K562 (cell line): Measurements from ENCODE around the gene SCFD2. TPM values are rescaled to one million over a fixed set of nuclear protein-coding genes. Genes with fewer than 3 reads are reported as not detected.

Experiments used
- ATAC-seq: fragments of 200-7000 bp; cut with Tn5 transposase; 3 replicates; pipeline ENCODE4 v1.9.1; 2020; ENCODE audit warnings: moderate library complexity
- BruUV-seq: library from RNA; stranded (reverse); fragments of 400-500 nt; replicated peaks from 2 replicates; lab custom pipeline; 2021; lab: Mats Ljungman, UMichigan
- CTCF ChIA-PET: fragments of 300-600 bp; formaldehyde crosslinking; extraction: SDS; loops from one replicate; lab custom pipeline; 2021; ENCODE audit warnings: low intra/inter-chr PET ratio; lab: Yijun Ruan, JAX
- POLR2A ChIA-PET: fragments of 300-600, 350-650 bp; sonication (Branson Sonifier 250); formaldehyde crosslinking; extraction: SDS; loops from one replicate; lab custom pipeline; 2021; ENCODE audit warnings: antibody characterized with exemption, inconsistent platforms; lab: Yijun Ruan, JAX
- DNase-seq, 4 experiments: peaks; one replicate each; pipeline versions ENCODE4 v3.0.0 to v3.0.0-alpha.2; 2011 to 2018; ENCODE audit warnings: low spot score in 3 of 4, mixed read lengths in 3 of 4; ENCODE audit errors: extremely low read depth in 1 of 4
- FAIRE-seq: peaks from 2 replicates; lab custom pipeline; 2011; peaks lifted over from hg19 to GRCh38; lab: Jason Lieb, UNC
- H2AFZ ChIP-seq: 2 replicates; pipeline ENCODE4 v1.6.0; 2011; ENCODE audit warnings: low read depth, low read length, control low read depth, inconsistent platforms
- H3K27ac ChIP-seq: fragments of 200-600 bp; 3 replicates; pipeline ENCODE4 v1.8.0; 2011; ENCODE audit warnings: low read depth, mild to moderate bottlenecking, control low read depth, inconsistent platforms, low read length, moderate library complexity, mixed read lengths; ENCODE audit errors: extremely low read depth
- H3K27me3 ChIP-seq, 2 experiments: fragments of 300-600 bp in 1 of 2; 2 replicates in 1 of 2; 3 replicates in 1 of 2; pipeline versions ENCODE4 v1.6.0 to v1.8.0; 2011; ENCODE audit warnings: inconsistent platforms in 2 of 2, low read length in 2 of 2, mild to moderate bottlenecking in 1 of 2, mixed read lengths in 1 of 2, moderate library complexity in 1 of 2; ENCODE audit not compliant: control insufficient read depth in 2 of 2, insufficient read depth in 2 of 2
- H3K36me3 ChIP-seq: fragments of 300-600 bp; 3 replicates; pipeline ENCODE4 v1.8.0; 2011; ENCODE audit warnings: mild to moderate bottlenecking, low read length, inconsistent platforms; ENCODE audit not compliant: control insufficient read depth, insufficient read depth
- H3K4me1 ChIP-seq, 2 experiments: fragments of 200-600 bp in 1 of 2; replicated peaks in 1 of 2; 2 replicates in 1 of 2; 3 replicates in 1 of 2; pipeline versions ENCODE4 v1.5.1 to v1.8.0; 2011; ENCODE audit warnings: inconsistent platforms in 2 of 2, low read length in 2 of 2, mild to moderate bottlenecking in 1 of 2, mixed read lengths in 1 of 2, moderate library complexity in 1 of 2; ENCODE audit not compliant: control insufficient read depth in 2 of 2, insufficient read depth in 2 of 2
- H3K4me2 ChIP-seq: 2 replicates; pipeline ENCODE4 v1.6.1; 2011; ENCODE audit warnings: low read length, control low read depth, inconsistent platforms, mixed read lengths; ENCODE audit not compliant: insufficient read depth
- H3K4me3 ChIP-seq: fragments of 200-600 bp; sonication (generic), shearing (Covaris generic); 2 replicates; pipeline ENCODE4 v1.5.1; 2016; ENCODE audit warnings: control low read depth, inconsistent platforms
- H3K79me2 ChIP-seq: fragments of 200-600 bp; 3 replicates; pipeline ENCODE4 v1.8.0; 2011; ENCODE audit warnings: low read length, inconsistent platforms; ENCODE audit not compliant: control insufficient read depth, insufficient read depth
- H3K9ac ChIP-seq, 2 experiments: 2 replicates each; pipeline versions ENCODE4 v1.6.0 to v1.6.1; 2011; ENCODE audit warnings: low read depth in 2 of 2, low read length in 2 of 2, control low read depth in 1 of 2, inconsistent platforms in 1 of 2, mild to moderate bottlenecking in 1 of 2, mixed read lengths in 1 of 2; ENCODE audit not compliant: insufficient read depth in 1 of 2
- H3K9me1 ChIP-seq: one replicate; pipeline ENCODE4 v1.6.0; 2011; ENCODE audit warnings: inconsistent platforms, mild to moderate bottlenecking, low read length, moderate library complexity; ENCODE audit not compliant: control insufficient read depth, insufficient read depth
- H3K9me3 ChIP-seq: replicated peaks from 2 replicates; pipeline ENCODE4 v1.5.1; 2011; ENCODE audit warnings: low read depth, low read length, inconsistent platforms; ENCODE audit not compliant: control insufficient read depth, insufficient read depth
- H4K20me1 ChIP-seq: replicated peaks from 2 replicates; pipeline ENCODE4 v1.6.1; 2011; ENCODE audit warnings: low read length, inconsistent platforms, mixed read lengths; ENCODE audit not compliant: control insufficient read depth, insufficient read depth
- HINFP ChIP-seq: fragments of 450-650 bp; conservative IDR thresholded peaks from 2 replicates; pipeline ENCODE4 v1.6.1; 2016; ENCODE audit warnings: missing genetic modification characterization, low read depth, mild to moderate bottlenecking, control low read depth, missing compliant biosample characterization
- RFX1 ChIP-seq: fragments of 450-650 bp; IDR thresholded peaks from 2 replicates; pipeline ENCODE4 v1.6.1; 2016; ENCODE audit warnings: mild to moderate bottlenecking, moderate library complexity
- ZFX ChIP-seq: sonication (generic); formaldehyde crosslinking; IDR thresholded peaks from 2 replicates; pipeline ENCODE4 v1.8.0; 2022; ENCODE audit warnings: mild to moderate bottlenecking, missing genetic modification reagents, moderate library complexity
- ZNF780A ChIP-seq: fragments of 250-450 bp; sonication (Bioruptor Pico); IDR thresholded peaks from 2 replicates; pipeline ENCODE4 v1.5.0; 2021; ENCODE audit warnings: mild to moderate bottlenecking
- WGBS: fragments of 100-300 bp; shearing (Covaris generic); methylation state at CpG from one replicate; pipeline ENCODE4 v1.1.6; 2016; ENCODE audit warnings: low coverage, mixed read lengths; ENCODE audit not compliant: insufficient coverage; ENCODE audit errors: missing lambda C conversion rate; 5-methylcytosine and 5-hydroxymethylcytosine counted together
- in situ Hi-C: fragments of 300-500 bp; cut with MboI; formaldehyde crosslinking; loops from 4 replicates; pipeline ENCODE4 v1.15.0; 2018; ENCODE audit warnings: inconsistent platforms, mixed read lengths
- intact Hi-C: fragments of 100-400 bp; cut with micrococcal nuclease; formaldehyde crosslinking; loops from 2 replicates; pipeline ENCODE4 v1.14.2; 2022
- polyA plus RNA-seq, 8 experiments: library from polyadenylated mRNA; depleted of rRNA in 4 of 8; stranded (reverse) in 5 of 8; unstranded in 3 of 8; fragments of >200 nt; fragmentation: Nextera tagmentation in 2 of 8; fragmentation: Illumina TruSeq in 1 of 8; extraction: Ambion mirVana in 2 of 8; extraction: Trizol in 1 of 8; gene quantifications; 2 replicates each; pipeline versions ENCODE4 v1.2.1 to v1.2.3, GENCODE V29; 2011 to 2014; ENCODE audit warnings: inconsistent platforms in 1 of 8, missing spikeins in 1 of 8
- total RNA-seq, 7 experiments: library from RNA; depleted of rRNA in 6 of 7; stranded (reverse); fragments of >200 nt in 6 of 7; fragmentation: Illumina TruSeq in 2 of 7; extraction: Trizol in 2 of 7; gene quantifications; 2 replicates each; pipeline versions ENCODE4 v1.2.1 to v1.2.3, GENCODE V29; 2011 to 2021; ENCODE audit warnings: low replicate concordance in 1 of 7

The SCFD2 gene
- total and polyA plus RNA-seq, 9 of the 15 experiments (the other 6 are each of a cell fraction or from before 2014, with no cell fraction given), result 5.7 to 30.3 (median 22.8) TPM

GRCh38 chr4:53132132-53132891 is 233.5 kb downstream of the SCFD2 start:
- no peaks in the 10 kb centered on the region for H3K79me2 ChIP-seq
- POLR2A ChIA-PET, result interaction anchor here (0.6 kb wide), 1 partner anchor 587 kb away, joined by 3 read pairs; no protein-coding TSS in a partner anchor
- H3K27ac ChIP-seq, result no peak overlapping the region
- H2AFZ ChIP-seq, result no peak overlapping the region
- intact Hi-C loops, result no loop called here
- TF ChIP-seq ZNF780A (CRISPR knock-in tag), result no peak
- no peak for TF ChIP-seq HINFP (tag)
- peak; percentile 78 for TF ChIP-seq RFX1
- TF ChIP-seq ZFX (CRISPR knock-in tag), result no peak
- H3K27me3 ChIP-seq, result no peaks in the 10 kb centered on the region
- in situ Hi-C loops, result no loop called here
- no peak overlapping the region for H3K4me2 ChIP-seq
- no peaks in the 10 kb centered on the region for H4K20me1 ChIP-seq
- H3K9me3 ChIP-seq, result no peaks in the 10 kb centered on the region
- no peak for ATAC-seq
- H3K9me1 ChIP-seq, result no peaks in the 10 kb centered on the region
- no peak for FAIRE-seq
- no peak overlapping the region for H3K9ac ChIP-seq
- H3K36me3 ChIP-seq, result no peaks in the 10 kb centered on the region; the same call in 2 of the 3 replicates
- no peaks in the 10 kb centered on the region for H3K4me1 ChIP-seq
- H3K4me3 ChIP-seq, result no peak overlapping the region
- 54% methylated on average over 4 of the region's 4 CpGs for WGBS
- CTCF ChIA-PET, result no interaction called here
- no peak for DNase-seq
- no TSS peak for BruUV-seq
